Fibroblast of lung (primary cell): ENCODE measurements around the gene SRR. TPM values are rescaled to one million over a fixed set of nuclear protein-coding genes. Genes with fewer than 3 reads are reported as not detected.
A peak's percentile ranks its signal among the peaks of the same experiment; 100 is the strongest.

Experiments
- DNase-seq, 2 donors: peaks; one replicate each; pipeline versions ENCODE4 v3.0.0 to v3.0.0-alpha.2; 2010; ENCODE audit warnings: low read depth in 2 of 2
- H2AFZ ChIP-seq: 2 replicates; pipeline ENCODE4 v1.5.1; 2012; ENCODE audit warnings: low read length, control low read depth, inconsistent platforms
- H3K27ac ChIP-seq: 2 replicates; pipeline ENCODE4 v1.5.1; 2011; ENCODE audit warnings: low read length, control low read depth; ENCODE audit not compliant: insufficient read depth
- H3K27me3 ChIP-seq: 2 replicates; pipeline ENCODE4 v1.5.1; 2011; ENCODE audit warnings: mild to moderate bottlenecking, low read length; ENCODE audit not compliant: control insufficient read depth, insufficient read depth
- H3K36me3 ChIP-seq: 2 replicates; pipeline ENCODE4 v1.5.1; 2011; ENCODE audit warnings: low read length; ENCODE audit not compliant: control insufficient read depth, insufficient read depth
- H3K4me1 ChIP-seq: 2 replicates; pipeline ENCODE4 v1.5.1; 2011; ENCODE audit warnings: low read length; ENCODE audit not compliant: control insufficient read depth, insufficient read depth; ENCODE audit errors: extremely low read depth
- H3K4me2 ChIP-seq: 2 replicates; pipeline ENCODE4 v1.5.1; 2011; ENCODE audit warnings: low read length, control low read depth; ENCODE audit not compliant: insufficient read depth; ENCODE audit errors: extremely low read depth
- H3K4me3 ChIP-seq, 4 experiments: fragments of 200-600 bp in 1 of 4; sonication (generic) in 1 of 4; replicated peaks in 1 of 4; 2 replicates each; pipeline ENCODE4 v1.5.1; 2011 to 2016; ENCODE audit warnings: low read length in 4 of 4, low read depth in 3 of 4, mild to moderate bottlenecking in 3 of 4, control low read depth in 2 of 4, inconsistent platforms in 1 of 4, mixed read lengths in 1 of 4; ENCODE audit not compliant: insufficient read depth in 1 of 4; ENCODE audit errors: control extremely low read depth in 1 of 4
- H3K79me2 ChIP-seq: 2 replicates; pipeline ENCODE4 v1.5.1; 2012; ENCODE audit warnings: mild to moderate bottlenecking, low read length, inconsistent platforms; ENCODE audit not compliant: control insufficient read depth, insufficient read depth
- H3K9ac ChIP-seq: 2 replicates; pipeline ENCODE4 v1.5.1; 2011; ENCODE audit warnings: mild to moderate bottlenecking, low read length, control low read depth; ENCODE audit not compliant: insufficient read depth
- H3K9me3 ChIP-seq: 2 replicates; pipeline ENCODE4 v1.5.1; 2012; ENCODE audit warnings: low read depth, low read length; ENCODE audit not compliant: control insufficient read depth, insufficient read depth
- H4K20me1 ChIP-seq: 2 replicates; pipeline ENCODE4 v1.5.1; 2011; ENCODE audit warnings: low read length; ENCODE audit not compliant: control insufficient read depth, insufficient read depth; ENCODE audit errors: extremely low read depth
- CTCF ChIP-seq, 2 donors: IDR thresholded peaks in 1 of 2; conservative IDR thresholded peaks in 1 of 2; 1 replicate in 1 of 2; 2 replicates in 1 of 2; pipeline ENCODE4 v1.5.1; 2011 to 2012; ENCODE audit warnings: low read length in 2 of 2, control low read depth in 1 of 2, inconsistent platforms in 1 of 2, low read depth in 1 of 2, mild to moderate bottlenecking in 1 of 2
- EZH2 ChIP-seq: IDR thresholded peaks from 2 replicates; pipeline ENCODE4 v1.5.1; 2012; ENCODE audit warnings: low read length, control low read depth, mild to moderate bottlenecking; ENCODE audit errors: missing control alignments
- polyA plus RNA-seq, 2 donors: library from polyadenylated mRNA; depleted of rRNA in 1 of 2; stranded (reverse) in 1 of 2; unstranded in 1 of 2; fragments of >200 nt; gene quantifications; 2 replicates each; pipeline ENCODE4 v1.2.1, GENCODE V29; 2011 to 2012; ENCODE audit warnings: missing spikeins in 1 of 2
- total RNA-seq: library from RNA; depleted of rRNA; stranded (reverse); fragments of >200 nt; gene quantifications from 2 replicates; pipeline ENCODE4 v1.2.1, GENCODE V29; 2014

SRR gene
- total and polyA plus RNA-seq, 2 donors (not counting 1 experiment from before 2014, with no cell fraction given), result 15.0 to 22.3 TPM

GRCh38 chr17:2363851-2364762 lies 60.4 kb downstream of the SRR start:
- peak in 1 of 2 donors; percentile 38 for DNase-seq
- no peaks in the 10 kb centered on the region for H3K27me3 ChIP-seq
- no peaks in the 10 kb centered on the region for H3K9me3 ChIP-seq
- H4K20me1 ChIP-seq, result no peaks in the 10 kb centered on the region
- no peak overlapping the region for H3K9ac ChIP-seq
- peaks cover 7% of the 10 kb centered on the region for H3K36me3 ChIP-seq
- peaks cover 6% of the 10 kb centered on the region for H3K4me1 ChIP-seq
- H2AFZ ChIP-seq, result no peak overlapping the region
- H3K79me2 ChIP-seq, result no peaks in the 10 kb centered on the region
- H3K4me3 ChIP-seq, result no peak overlapping the region
- TF ChIP-seq CTCF (conservative IDR thresholded peaks at IDR 0.05 in 1 of 2, IDR thresholded peaks at IDR 0.05 in 1 of 2; ENCODE audit: low read depth in 1 of 2, low read length in 2 of 2), result no peak
- no peak for TF ChIP-seq EZH2
- no peak overlapping the region for H3K4me2 ChIP-seq
- H3K27ac ChIP-seq, result no peak overlapping the region

GRCh38 chr17:2364763-2365116 lies 61.0 kb downstream of the SRR start:
- no peak overlapping the region for H3K9ac ChIP-seq
- no peak overlapping the region for H3K4me3 ChIP-seq
- no peak overlapping the region for H3K4me2 ChIP-seq
- DNase-seq, result no peak
- no peaks in the 10 kb centered on the region for H4K20me1 ChIP-seq
- no peak overlapping the region for H2AFZ ChIP-seq
- peaks cover 7% of the 10 kb centered on the region for H3K36me3 ChIP-seq
- TF ChIP-seq EZH2 (no peak), CTCF (conservative IDR thresholded peaks at IDR 0.05 in 1 of 2, IDR thresholded peaks at IDR 0.05 in 1 of 2; ENCODE audit: low read depth in 1 of 2, low read length in 2 of 2) (no peak)
- no peaks in the 10 kb centered on the region for H3K79me2 ChIP-seq
- H3K4me1 ChIP-seq, result peaks cover 1% of the 10 kb centered on the region
- no peaks in the 10 kb centered on the region for H3K27me3 ChIP-seq
- no peak overlapping the region for H3K27ac ChIP-seq
- H3K9me3 ChIP-seq, result no peaks in the 10 kb centered on the region

DNA sequence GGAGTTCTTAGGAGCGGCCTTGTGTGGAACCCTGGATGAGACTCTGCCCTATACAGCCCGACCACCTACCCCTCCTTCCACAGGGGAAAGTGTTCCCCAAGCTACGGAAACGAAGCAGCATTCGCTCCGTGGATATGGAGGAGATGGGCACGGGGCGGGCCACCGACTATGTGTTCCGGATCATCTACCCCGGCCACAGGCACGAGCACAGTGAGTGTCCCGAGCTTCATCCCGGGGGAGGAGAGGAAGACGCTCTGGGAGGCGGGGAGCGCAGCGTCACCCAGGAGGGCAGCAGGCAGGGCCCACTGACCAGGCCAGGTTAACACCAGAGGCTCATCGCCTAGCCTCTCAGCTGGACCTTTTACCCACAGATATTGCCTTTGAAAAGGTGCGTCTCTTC lies 61.4 kb downstream of the SRR start:
- Histone ChIP-seq H3K36me3 (peaks cover 7% of the 10 kb centered on the region), H3K27ac (no peak overlapping the region), H4K20me1 (no peaks in the 10 kb centered on the region), H3K9ac (no peak overlapping the region), H3K9me3 (no peaks in the 10 kb centered on the region), H3K4me3 (no peak overlapping the region), H3K4me2 (no peak overlapping the region), H3K79me2 (no peaks in the 10 kb centered on the region), H3K4me1 (no peaks in the 10 kb centered on the region), H3K27me3 (no peaks in the 10 kb centered on the region), H2AFZ (no peak overlapping the region)
- DNase-seq, result no peak
- no peak for TF ChIP-seq CTCF (conservative IDR thresholded peaks at IDR 0.05 in 1 of 2, IDR thresholded peaks at IDR 0.05 in 1 of 2; ENCODE audit: low read depth in 1 of 2, low read length in 2 of 2)
- TF ChIP-seq EZH2, result no peak
